ENCODE results near the gene DLGAP1.

DLGAP1 gene

GRCh38 chr18:3717376-3718025 lies 737.6 kb downstream of the DLGAP1 start:
- DNase-seq (ENCODE audit: extremely low read depth, insufficient read length): no peak
- Histone ChIP-seq H3K36me3 (ENCODE audit: control insufficient read depth, insufficient read depth, low read length) (no peaks in the 10 kb centered on the region), H3K27me3 (replicated peaks; ENCODE audit: control insufficient read depth, insufficient read depth, low read length) (no peaks in the 10 kb centered on the region), H3K4me3 (replicated peaks; ENCODE audit: low read depth, low read length) (no peak overlapping the region)
- no peak for TF ChIP-seq CTCF (IDR thresholded peaks at IDR 0.05; ENCODE audit: insufficient read depth, low read length, poor library complexity, severe bottlenecking)

- DNase-seq (ENCODE audit: extremely low read depth, insufficient read length): no peak
- Histone ChIP-seq H3K36me3 (ENCODE audit: control insufficient read depth, insufficient read depth, low read length) (no peaks in the 10 kb centered on the region), H3K27me3 (replicated peaks; ENCODE audit: control insufficient read depth, insufficient read depth, low read length) (no peaks in the 10 kb centered on the region), H3K4me3 (replicated peaks; ENCODE audit: low read depth, low read length) (no peak overlapping the region)
- no peak for TF ChIP-seq CTCF (IDR thresholded peaks at IDR 0.05; ENCODE audit: insufficient read depth, low read length, poor library complexity, severe bottlenecking)
Measured at GRCh38 chr18:3716116-3716660, 738.9 kb downstream of the DLGAP1 start.

- no peaks in the 10 kb centered on the region for H3K36me3 ChIP-seq (ENCODE audit: control insufficient read depth, insufficient read depth, low read length)
- DNase-seq (ENCODE audit: extremely low read depth, insufficient read length): no peak
- H3K27me3 ChIP-seq (replicated peaks; ENCODE audit: control insufficient read depth, insufficient read depth, low read length): no peaks in the 10 kb centered on the region; the same call in 1 of the 2 replicates
- no peak for TF ChIP-seq CTCF (IDR thresholded peaks at IDR 0.05; ENCODE audit: insufficient read depth, low read length, poor library complexity, severe bottlenecking)
- H3K4me3 ChIP-seq (replicated peaks; ENCODE audit: low read depth, low read length): no peak overlapping the region
Measured at GRCh38 chr18:3715231-3716080, 739.7 kb downstream of the DLGAP1 start.

GRCh38 chr18:3713708-3714107 lies 741.4 kb downstream of the DLGAP1 start:
- no peak for TF ChIP-seq CTCF (IDR thresholded peaks at IDR 0.05; ENCODE audit: insufficient read depth, low read length, poor library complexity, severe bottlenecking)
- Histone ChIP-seq H3K4me3 (replicated peaks; ENCODE audit: low read depth, low read length) (no peak overlapping the region), H3K27me3 (replicated peaks; ENCODE audit: control insufficient read depth, insufficient read depth, low read length) (no peaks in the 10 kb centered on the region; the same call in 1 of the 2 replicates), H3K36me3 (ENCODE audit: control insufficient read depth, insufficient read depth, low read length) (no peaks in the 10 kb centered on the region)
- DNase-seq (ENCODE audit: extremely low read depth, insufficient read length): no peak

GRCh38 chr18:3713166-3713565 lies 741.9 kb downstream of the DLGAP1 start:
- no peak for DNase-seq (ENCODE audit: extremely low read depth, insufficient read length)

More at GRCh38 chr18:3713166-3713565, 741.9 kb downstream of the DLGAP1 start:
- Histone ChIP-seq H3K36me3 (ENCODE audit: control insufficient read depth, insufficient read depth, low read length) (no peaks in the 10 kb centered on the region), H3K4me3 (replicated peaks; ENCODE audit: low read depth, low read length) (no peak overlapping the region), H3K27me3 (replicated peaks; ENCODE audit: control insufficient read depth, insufficient read depth, low read length) (no peaks in the 10 kb centered on the region; the same call in 1 of the 2 replicates)
- no peak for TF ChIP-seq CTCF (IDR thresholded peaks at IDR 0.05; ENCODE audit: insufficient read depth, low read length, poor library complexity, severe bottlenecking)

All from GM06990 (cell line).